ENCODE results near the gene DNAJA3.

DNA sequence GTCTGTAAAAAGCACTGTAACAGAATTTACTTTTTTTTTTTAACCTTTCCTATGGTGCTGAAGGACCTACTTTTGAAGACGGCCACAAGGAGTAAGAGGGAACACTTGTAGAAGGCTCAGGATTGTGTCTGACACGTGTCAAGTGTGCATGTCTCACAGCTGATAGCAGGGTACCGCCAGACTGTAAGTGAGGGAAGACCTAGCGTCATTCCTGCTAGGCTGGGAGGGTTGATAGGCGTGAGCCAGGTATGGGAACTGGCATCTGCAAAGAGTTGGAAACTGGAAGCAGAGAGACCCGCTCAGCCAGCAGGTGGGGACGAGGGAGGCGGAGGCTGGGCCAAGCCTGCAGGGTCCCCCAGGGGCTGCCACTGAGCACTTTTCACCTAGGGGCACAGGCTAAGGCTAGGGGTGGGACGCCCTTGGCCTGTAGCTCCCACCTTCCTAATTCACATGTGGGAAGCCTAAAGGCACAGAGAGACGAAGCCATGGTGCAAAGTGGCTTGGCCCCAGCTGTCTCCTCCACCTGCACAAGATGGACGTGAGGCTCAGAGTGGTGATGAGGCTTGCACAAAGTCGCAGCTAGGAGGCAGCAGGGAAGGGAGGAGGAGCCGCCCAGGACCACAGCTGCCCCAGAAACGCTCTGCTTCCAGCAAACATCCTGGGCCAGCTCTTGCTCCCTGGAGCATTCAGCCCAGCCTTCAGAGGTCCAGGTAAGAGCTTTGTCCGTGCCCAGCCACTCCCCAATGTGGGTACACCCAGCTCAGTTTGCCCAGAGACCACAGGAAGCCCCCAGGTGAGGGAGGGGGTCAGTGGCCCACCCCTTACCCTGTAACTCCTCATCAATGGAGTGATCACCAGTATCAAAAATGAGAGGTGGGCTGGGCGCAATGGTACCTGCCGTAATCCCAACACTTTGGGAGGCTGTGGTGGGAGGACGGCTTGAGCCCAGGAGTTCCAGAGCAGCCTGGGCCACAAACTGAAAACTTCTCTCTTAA lies 35.1 kb upstream of the DNAJA3 start:
- TF ChIP-seq CTCF (IDR thresholded peaks at IDR 0.05) (no peak), POLR2A (IDR thresholded peaks at IDR 0.05) (no peak)

All from lower leg skin (tissue), 3 donors.